ENCODE results near the gene INTS1.

INTS1 gene

GRCh38 chr7:1503816-1504775, at the start of gene INTS1:
TSS of gene INTS1 (minus strand) at chr7:1504389. CDS start at chr7:1503960, 429 bp downstream.
- DNase-seq: peak; percentile 93

GRCh38 chr7:1553512-1554210, 49.5 kb upstream of the INTS1 start:
- DNase-seq: no peak

GRCh38 chr7:1552200-1552599, 48.0 kb upstream of the INTS1 start:
- no peak for DNase-seq

- no peak for DNase-seq
Measured at GRCh38 chr7:1550846-1551155, 46.6 kb upstream of the INTS1 start.

- no peak for DNase-seq
Measured at GRCh38 chr7:1550005-1550845, 46.0 kb upstream of the INTS1 start.

- DNase-seq: no peak
Measured at GRCh38 chr7:1549357-1550004, 45.3 kb upstream of the INTS1 start.

GRCh38 chr7:1548944-1549343, 44.8 kb upstream of the INTS1 start:
- DNase-seq: no peak

GRCh38 chr7:1548438-1548831, 44.2 kb upstream of the INTS1 start:
- DNase-seq: no peak

GRCh38 chr7:1547777-1548437, 43.7 kb upstream of the INTS1 start:
- DNase-seq: no peak

GRCh38 chr7:1546909-1547776, 43.0 kb upstream of the INTS1 start:
- no peak for DNase-seq

- DNase-seq: no peak
Measured at GRCh38 chr7:1546274-1546908, 42.2 kb upstream of the INTS1 start.

GRCh38 chr7:1545417-1546246, 41.4 kb upstream of the INTS1 start:
- DNase-seq: no peak

GRCh38 chr7:1544896-1545416, 40.8 kb upstream of the INTS1 start:
- no peak for DNase-seq

GRCh38 chr7:1544178-1544895, 40.1 kb upstream of the INTS1 start:
- no peak for DNase-seq

- no peak for DNase-seq
Measured at GRCh38 chr7:1543826-1544177, 39.6 kb upstream of the INTS1 start.

- no peak for DNase-seq
Measured at GRCh38 chr7:1542841-1543747, 38.9 kb upstream of the INTS1 start.

GRCh38 chr7:1542329-1542728, 38.1 kb upstream of the INTS1 start:
- no peak for DNase-seq
